Measurements from ENCODE around the gene PDCD11.
A peak's percentile ranks its signal among the peaks of the same experiment; 100 is the strongest.
"Not testable (repeated sequence)": the region's sequence is repeated elsewhere in the genome, so short reads cannot be mapped to it uniquely, and the experiment has no call there.

Gene PDCD11

GRCh38 chr10:103479135-103479534, 82.7 kb downstream of the PDCD11 start, which contains the start of gene CALHM3:
Gene CALHM3, minus strand, starts transcription at chr10:103479240. Its CDS starts 208 bp downstream, at chr10:103479032.
- peaks cover 8% of the 10 kb centered on the region for H3K4me1 ChIP-seq (ENCODE audit: control insufficient read depth, insufficient read depth, low read length)
- no peaks in the 10 kb centered on the region for H3K36me3 ChIP-seq (ENCODE audit: insufficient read depth, low read length)
- H3K4me2 ChIP-seq (ENCODE audit: low read length), result no peak within 1 kb of the TSS
- H3K9me3 ChIP-seq (replicated peaks; ENCODE audit: low read length), result no peaks in the 10 kb centered on the region
- H3K4me3 ChIP-seq (ENCODE audit: low read length), result no peak within 1 kb of the TSS
- H3K9ac ChIP-seq (ENCODE audit: low read depth, low read length), result no peak within 1 kb of the TSS
- no peaks in the 10 kb centered on the region for H3K27me3 ChIP-seq (ENCODE audit: control insufficient read depth, insufficient read depth, low read length)

DNA sequence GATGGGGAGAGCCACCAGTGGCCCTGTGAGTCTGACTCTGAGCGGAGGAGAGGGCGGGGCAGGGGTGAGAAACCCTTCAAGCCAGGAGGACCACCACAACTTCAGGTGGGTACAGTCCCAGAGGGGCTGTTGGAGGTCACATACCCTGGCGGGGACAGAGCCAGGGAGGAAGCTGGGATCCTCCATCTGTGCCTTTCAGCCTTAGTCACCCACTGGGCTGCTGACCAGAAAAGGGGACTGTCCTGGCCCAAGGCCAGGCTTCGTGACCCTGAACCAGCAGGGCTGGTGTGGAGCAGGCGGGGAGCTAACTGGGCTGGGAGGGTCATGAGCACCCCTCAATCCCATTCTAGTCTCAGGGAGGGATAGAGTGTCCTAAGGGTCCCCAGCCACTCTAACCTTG, 84.1 kb downstream of the PDCD11 start:
- Histone ChIP-seq H3K36me3 (ENCODE audit: insufficient read depth, low read length) (no peaks in the 10 kb centered on the region), H3K9ac (ENCODE audit: low read depth, low read length) (no peak overlapping the region), H3K9me3 (replicated peaks; ENCODE audit: low read length) (no peaks in the 10 kb centered on the region), H3K4me2 (ENCODE audit: low read length) (no peak overlapping the region), H3K4me1 (ENCODE audit: control insufficient read depth, insufficient read depth, low read length) (peaks cover 8% of the 10 kb centered on the region), H3K4me3 (ENCODE audit: low read length) (no peak overlapping the region), H3K27me3 (ENCODE audit: control insufficient read depth, insufficient read depth, low read length) (no peaks in the 10 kb centered on the region)

DNA sequence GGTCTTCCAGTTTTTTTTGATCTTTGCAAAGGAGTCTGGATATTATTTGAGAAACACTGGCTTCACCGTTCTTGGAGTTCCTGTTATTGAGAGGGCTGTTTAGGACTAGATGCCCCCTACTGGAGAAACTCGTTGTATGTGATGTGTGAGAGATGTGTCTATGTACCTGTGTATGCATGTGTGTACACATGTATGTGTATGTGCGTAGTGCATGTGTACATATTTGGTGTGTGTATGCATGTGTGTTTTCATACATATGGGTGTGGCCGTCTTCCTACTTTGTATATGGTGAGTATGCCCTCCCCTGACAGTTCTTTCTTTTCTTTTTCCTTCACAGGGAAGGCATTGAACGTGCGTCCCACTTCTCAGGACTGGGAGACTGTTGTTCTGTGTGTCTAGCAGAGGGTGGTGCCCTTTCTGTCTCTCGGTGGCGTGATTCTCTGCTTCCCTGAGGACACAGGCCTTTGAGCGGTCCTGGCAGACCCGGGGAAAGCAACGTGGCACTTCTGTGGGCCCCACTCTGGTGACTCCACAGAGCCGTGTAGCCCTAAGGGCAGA, 85.6 kb downstream of the PDCD11 start:
- no peaks in the 10 kb centered on the region for H3K9me3 ChIP-seq (replicated peaks; ENCODE audit: low read length)
- peaks cover 8% of the 10 kb centered on the region for H3K4me1 ChIP-seq (ENCODE audit: control insufficient read depth, insufficient read depth, low read length)
- no peak overlapping the region for H3K9ac ChIP-seq (ENCODE audit: low read depth, low read length)
- H3K27me3 ChIP-seq (ENCODE audit: control insufficient read depth, insufficient read depth, low read length), result no peaks in the 10 kb centered on the region
- no peaks in the 10 kb centered on the region for H3K36me3 ChIP-seq (ENCODE audit: insufficient read depth, low read length)
- H3K4me2 ChIP-seq (ENCODE audit: low read length), result no peak overlapping the region
- H3K4me3 ChIP-seq (ENCODE audit: low read length), result no peak overlapping the region

DNA sequence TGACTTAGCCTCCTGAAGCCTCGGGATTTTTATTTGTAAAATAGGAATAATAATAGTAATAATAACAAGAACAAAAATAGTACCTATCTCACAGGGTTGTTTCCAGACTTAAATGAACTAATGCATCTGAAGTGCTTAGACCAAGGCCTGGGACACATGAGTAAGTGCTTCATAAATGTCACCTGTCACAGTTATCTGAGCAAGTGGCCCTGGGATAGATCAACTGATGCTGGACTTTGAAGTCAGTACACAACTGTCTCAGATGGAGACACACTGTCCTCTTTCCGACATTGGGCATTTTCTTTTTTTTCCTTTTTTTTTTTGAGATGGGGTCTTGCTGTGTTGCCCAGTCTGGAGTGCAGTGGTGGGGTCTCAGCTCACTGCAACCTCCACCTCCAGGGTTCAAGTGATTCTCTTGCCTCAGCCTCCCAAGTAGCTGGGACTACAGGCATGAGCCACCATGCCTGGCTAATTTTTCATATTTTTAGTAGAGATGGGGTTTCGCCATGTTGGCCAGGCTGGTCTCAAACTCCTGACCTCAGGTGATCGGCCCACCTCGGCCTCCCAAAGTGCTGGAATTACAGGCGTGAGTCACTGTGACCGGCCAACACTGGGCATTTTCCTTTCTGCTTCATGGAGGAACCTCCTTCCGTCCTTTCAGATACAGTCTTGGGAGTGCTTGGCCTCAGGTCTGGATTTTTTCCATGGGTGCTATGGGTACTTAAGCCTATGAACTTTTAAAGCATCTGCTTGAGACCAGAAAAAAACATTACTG, 90.4 kb downstream of the PDCD11 start:
- H3K4me3 ChIP-seq (ENCODE audit: low read length); H3K27me3 ChIP-seq (ENCODE audit: control insufficient read depth, insufficient read depth, low read length); H3K4me2 ChIP-seq (ENCODE audit: low read length): not testable (repeated sequence)

GRCh38 chr10:103487410-103487708, 90.9 kb downstream of the PDCD11 start:
- no peak overlapping the region for H3K4me3 ChIP-seq (ENCODE audit: low read length)
- no peak overlapping the region for H3K4me2 ChIP-seq (ENCODE audit: low read length)
- H3K9ac ChIP-seq (ENCODE audit: low read depth, low read length), result no peak overlapping the region
- peaks cover 8% of the 10 kb centered on the region for H3K4me1 ChIP-seq (ENCODE audit: control insufficient read depth, insufficient read depth, low read length)
- H3K9me3 ChIP-seq (replicated peaks; ENCODE audit: low read length), result no peaks in the 10 kb centered on the region
- peaks cover 8% of the 10 kb centered on the region for H3K27me3 ChIP-seq (ENCODE audit: control insufficient read depth, insufficient read depth, low read length)
- H3K36me3 ChIP-seq (ENCODE audit: insufficient read depth, low read length), result no peaks in the 10 kb centered on the region

More for the DNA sequence above, 90.4 kb downstream of the PDCD11 start:
- not testable (repeated sequence) for H3K9ac ChIP-seq (ENCODE audit: low read depth, low read length); H3K36me3 ChIP-seq (ENCODE audit: insufficient read depth, low read length); H3K4me1 ChIP-seq (ENCODE audit: control insufficient read depth, insufficient read depth, low read length); H3K9me3 ChIP-seq (replicated peaks; ENCODE audit: low read length)

- Histone ChIP-seq H3K9ac (ENCODE audit: low read depth, low read length) (no peak overlapping the region), H3K4me3 (ENCODE audit: low read length) (no peak overlapping the region), H3K9me3 (replicated peaks; ENCODE audit: low read length) (no peaks in the 10 kb centered on the region), H3K36me3 (ENCODE audit: insufficient read depth, low read length) (no peaks in the 10 kb centered on the region), H3K4me2 (ENCODE audit: low read length) (no peak overlapping the region), H3K4me1 (ENCODE audit: control insufficient read depth, insufficient read depth, low read length) (peaks cover 23% of the 10 kb centered on the region), H3K27me3 (ENCODE audit: control insufficient read depth, insufficient read depth, low read length) (peaks cover 33% of the 10 kb centered on the region)
These were observed 94.5 kb downstream of the PDCD11 start for GRCh38 chr10:103490986-103491314.

- Histone ChIP-seq H3K9ac (ENCODE audit: low read depth, low read length) (no peak overlapping the region), H3K4me1 (ENCODE audit: control insufficient read depth, insufficient read depth, low read length) (peaks cover 23% of the 10 kb centered on the region), H3K9me3 (replicated peaks; ENCODE audit: low read length) (no peaks in the 10 kb centered on the region), H3K4me3 (ENCODE audit: low read length) (no peak overlapping the region), H3K4me2 (ENCODE audit: low read length) (no peak overlapping the region), H3K27me3 (ENCODE audit: control insufficient read depth, insufficient read depth, low read length) (peaks cover 42% of the 10 kb centered on the region), H3K36me3 (ENCODE audit: insufficient read depth, low read length) (no peaks in the 10 kb centered on the region)
These were observed 95.4 kb downstream of the PDCD11 start for GRCh38 chr10:103491729-103492364.

- H3K4me2 ChIP-seq (ENCODE audit: low read length), result peak overlapping the region; percentile 89
- H3K4me3 ChIP-seq (ENCODE audit: low read length), result no peak overlapping the region
- H3K4me1 ChIP-seq (ENCODE audit: control insufficient read depth, insufficient read depth, low read length), result peaks cover 23% of the 10 kb centered on the region
- no peaks in the 10 kb centered on the region for H3K36me3 ChIP-seq (ENCODE audit: insufficient read depth, low read length)
- peaks cover 48% of the 10 kb centered on the region for H3K27me3 ChIP-seq (ENCODE audit: control insufficient read depth, insufficient read depth, low read length)
- no peaks in the 10 kb centered on the region for H3K9me3 ChIP-seq (replicated peaks; ENCODE audit: low read length)
- H3K9ac ChIP-seq (ENCODE audit: low read depth, low read length), result no peak overlapping the region
These were observed 96.3 kb downstream of the PDCD11 start for GRCh38 chr10:103492655-103493261.

- no peak within 1 kb of the TSS for H3K9ac ChIP-seq (ENCODE audit: low read depth, low read length)
- peaks cover 23% of the 10 kb centered on the region for H3K4me1 ChIP-seq (ENCODE audit: control insufficient read depth, insufficient read depth, low read length)
- peak within 1 kb of the TSS; percentile 89 for H3K4me2 ChIP-seq (ENCODE audit: low read length)
- H3K27me3 ChIP-seq (ENCODE audit: control insufficient read depth, insufficient read depth, low read length), result peaks cover 50% of the 10 kb centered on the region
- H3K4me3 ChIP-seq (ENCODE audit: low read length), result peak within 1 kb of the TSS; percentile 63
- no peaks in the 10 kb centered on the region for H3K36me3 ChIP-seq (ENCODE audit: insufficient read depth, low read length)
- no peaks in the 10 kb centered on the region for H3K9me3 ChIP-seq (replicated peaks; ENCODE audit: low read length)
These were observed 97.0 kb downstream of the PDCD11 start, which contains the start of gene NEURL1 for GRCh38 chr10:103493362-103493915. Gene NEURL1, plus strand, starts transcription at chr10:103493705. Its CDS starts 683 bp downstream, at chr10:103494388.

GRCh38 chr10:103493916-103494877, 97.8 kb downstream of the PDCD11 start:
- Histone ChIP-seq H3K9ac (ENCODE audit: low read depth, low read length) (no peak overlapping the region), H3K4me2 (ENCODE audit: low read length) (peak overlapping the region; percentile 89)

More at GRCh38 chr10:103493916-103494877, 97.8 kb downstream of the PDCD11 start:
- peaks cover 23% of the 10 kb centered on the region for H3K4me1 ChIP-seq (ENCODE audit: control insufficient read depth, insufficient read depth, low read length)
- H3K36me3 ChIP-seq (ENCODE audit: insufficient read depth, low read length), result no peaks in the 10 kb centered on the region
- H3K9me3 ChIP-seq (replicated peaks; ENCODE audit: low read length), result no peaks in the 10 kb centered on the region
- peaks cover 57% of the 10 kb centered on the region for H3K27me3 ChIP-seq (ENCODE audit: control insufficient read depth, insufficient read depth, low read length)
- H3K4me3 ChIP-seq (ENCODE audit: low read length), result peak overlapping the region; percentile 63
